HG03342 (cell line): Measurements from ENCODE around the gene HS6ST2.

ENCODE experiments used
- ATAC-seq: cut with Tn5 transposase; IDR thresholded peaks from one replicate; pipeline ENCODE4 v1.9.1; 2021; ENCODE audit warnings: mild to moderate bottlenecking, moderate library complexity; ENCODE audit not compliant: unreplicated experiment

Gene HS6ST2

DNA sequence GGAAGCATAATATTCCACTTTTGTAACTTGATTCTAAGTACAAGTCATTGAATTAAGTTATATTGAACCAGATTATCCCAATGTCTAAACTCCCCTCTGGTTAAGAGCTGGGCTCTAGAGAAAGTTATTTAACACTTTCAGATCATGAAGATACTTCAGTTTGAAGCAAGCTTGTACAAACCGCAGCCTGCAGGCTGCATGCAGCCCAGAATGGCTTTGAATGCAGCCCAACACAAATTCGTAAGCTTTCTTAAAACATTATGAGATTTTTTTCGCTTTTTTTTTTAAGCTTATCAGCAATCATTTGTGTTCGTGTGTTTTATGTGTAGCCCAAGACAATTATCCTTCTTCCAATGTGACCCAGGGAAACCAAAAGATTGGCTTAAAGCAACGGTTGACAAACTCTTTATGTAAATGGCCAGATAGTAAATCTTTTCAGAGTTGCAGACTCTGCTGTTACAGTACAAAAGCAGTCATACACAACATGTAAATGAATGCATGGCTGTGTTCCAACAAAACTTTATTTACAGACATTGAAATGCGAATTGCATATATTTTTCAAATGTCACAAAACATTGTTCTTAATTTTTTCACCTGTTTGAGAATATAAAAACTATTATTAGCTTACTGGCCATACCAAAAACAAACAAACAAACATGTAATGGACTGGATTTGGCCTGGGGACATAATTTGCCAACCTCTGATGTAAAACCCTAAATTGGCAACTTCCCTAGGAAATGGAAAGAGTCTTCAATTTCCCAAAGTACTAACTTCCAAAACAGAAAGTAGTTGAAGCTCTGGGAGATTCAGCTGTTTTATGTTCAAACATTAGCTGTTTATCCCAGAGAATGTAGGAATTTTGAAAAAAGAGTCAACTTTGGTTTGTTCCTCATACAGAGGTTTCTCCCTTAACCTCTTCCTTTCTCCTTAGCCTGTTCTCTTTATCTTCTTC, 268.5 kb downstream of the HS6ST2 start:
- ATAC-seq = no peak

DNA sequence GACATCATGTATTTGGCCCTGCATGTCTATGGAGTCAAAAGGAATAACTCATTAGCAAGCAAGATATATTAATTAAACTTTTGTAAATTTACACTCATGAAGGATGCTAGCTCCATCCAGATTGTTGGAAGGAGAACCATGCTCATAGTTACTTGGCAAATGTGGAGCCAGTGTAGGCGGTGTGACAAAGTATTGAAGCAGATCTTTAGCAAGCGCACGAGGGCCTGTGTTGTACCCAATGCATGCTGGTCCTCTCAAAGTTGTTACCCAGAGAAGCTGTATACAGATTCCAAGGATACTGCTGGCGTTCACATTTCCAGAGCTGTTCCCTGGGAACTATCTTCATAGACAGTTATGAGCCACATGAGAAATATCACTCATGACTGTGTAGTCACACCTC, 273.2 kb downstream of the HS6ST2 start:
- ATAC-seq = no peak

- ATAC-seq = no peak
These were observed 281.2 kb downstream of the HS6ST2 start for GRCh38 chrX:132677233-132677716.

DNA sequence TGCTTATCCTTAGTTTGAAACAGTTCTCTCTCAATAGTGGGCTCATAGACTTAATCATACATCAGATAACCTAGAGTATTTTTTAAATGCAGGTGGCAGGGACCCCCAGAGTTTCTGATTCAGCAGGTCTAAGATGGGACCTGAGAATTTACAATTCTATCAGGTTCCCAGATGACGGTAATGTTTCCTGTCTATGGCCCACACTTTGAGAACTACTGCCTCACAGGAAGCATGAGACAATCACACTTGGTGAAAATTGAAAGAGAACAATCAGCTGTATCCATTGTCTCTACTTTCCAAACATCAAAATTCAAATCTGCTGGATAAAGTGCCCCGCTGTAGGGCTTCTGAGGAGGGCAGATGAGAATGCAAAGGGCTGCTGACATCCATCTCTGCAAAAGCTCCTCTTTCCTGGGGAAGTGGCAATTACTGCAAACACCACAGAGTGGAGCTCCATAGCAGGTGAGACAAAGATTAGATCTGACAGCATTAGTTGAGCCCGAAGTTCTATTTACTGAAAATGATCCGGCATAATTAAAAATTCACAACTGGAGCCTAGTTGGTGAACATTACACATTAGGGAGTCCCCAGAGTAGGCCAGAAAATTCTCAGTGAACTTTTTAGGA, 281.8 kb downstream of the HS6ST2 start:
- ATAC-seq = no peak

- no peak for ATAC-seq
These were observed 282.3 kb downstream of the HS6ST2 start for GRCh38 chrX:132676102-132676501.

DNA sequence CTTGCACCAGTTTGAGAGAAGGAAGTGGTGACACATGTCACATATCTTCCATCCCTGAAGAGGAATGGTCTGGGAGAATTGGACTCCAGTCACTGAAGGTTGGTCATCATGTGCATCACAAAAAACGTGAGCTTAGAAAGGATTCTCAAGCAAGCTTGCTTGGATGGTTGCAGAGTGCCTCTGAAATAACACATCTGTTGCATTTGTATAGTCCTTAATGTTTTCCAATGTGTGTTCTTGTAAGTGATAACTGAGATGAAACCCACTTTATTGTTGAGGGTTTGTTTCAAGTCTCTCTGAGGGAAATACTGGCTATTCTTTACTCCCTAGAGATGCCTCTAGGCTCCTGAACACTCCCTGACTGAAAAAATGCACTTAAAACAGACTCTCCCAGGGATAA, 285.1 kb downstream of the HS6ST2 start:
- ATAC-seq = no peak

DNA sequence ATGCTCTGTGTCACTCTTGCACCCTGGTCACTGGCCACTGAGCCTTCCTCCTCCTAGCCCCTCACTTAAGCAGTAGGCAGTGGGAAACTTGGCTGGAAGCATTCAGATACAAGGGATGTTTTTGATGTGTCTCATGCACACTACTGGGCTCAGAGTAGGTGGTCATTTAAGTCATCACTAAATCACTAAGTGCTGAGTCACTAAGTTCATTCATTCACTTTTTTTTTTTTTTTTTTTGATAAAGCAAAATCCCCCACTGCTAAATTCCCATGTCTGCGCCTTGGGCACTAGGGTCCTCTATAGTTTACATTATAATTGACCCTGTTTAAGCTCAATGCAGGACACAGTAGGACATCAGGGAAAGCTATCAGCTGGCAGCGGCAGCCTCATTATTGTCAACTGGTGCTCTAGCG, 287.2 kb downstream of the HS6ST2 start:
- no peak for ATAC-seq

DNA sequence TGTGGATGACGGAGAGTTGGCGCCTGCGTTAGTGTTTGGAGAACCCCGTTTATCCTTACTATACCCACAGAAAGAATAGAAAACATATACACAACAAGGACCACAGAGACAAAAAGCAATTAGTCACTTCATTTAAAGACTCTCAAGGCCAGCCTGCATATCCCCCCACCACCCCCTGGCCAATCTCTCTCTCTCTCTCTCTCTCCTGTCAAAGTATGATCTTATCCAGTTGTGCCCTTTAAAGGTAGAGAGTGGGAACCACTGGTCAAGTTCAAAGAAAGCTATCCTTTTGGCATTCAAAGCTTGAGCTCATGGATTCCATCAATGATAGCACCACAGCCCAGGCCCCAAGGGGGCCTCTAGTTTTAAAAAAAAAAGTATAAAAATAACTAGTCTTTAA, 289.3 kb downstream of the HS6ST2 start:
- ATAC-seq = no peak

- ATAC-seq = no peak
These were observed 290.3 kb downstream of the HS6ST2 start for GRCh38 chrX:132668178-132668577.

GRCh38 chrX:132665676-132666075, 292.8 kb downstream of the HS6ST2 start:
- no peak for ATAC-seq

DNA sequence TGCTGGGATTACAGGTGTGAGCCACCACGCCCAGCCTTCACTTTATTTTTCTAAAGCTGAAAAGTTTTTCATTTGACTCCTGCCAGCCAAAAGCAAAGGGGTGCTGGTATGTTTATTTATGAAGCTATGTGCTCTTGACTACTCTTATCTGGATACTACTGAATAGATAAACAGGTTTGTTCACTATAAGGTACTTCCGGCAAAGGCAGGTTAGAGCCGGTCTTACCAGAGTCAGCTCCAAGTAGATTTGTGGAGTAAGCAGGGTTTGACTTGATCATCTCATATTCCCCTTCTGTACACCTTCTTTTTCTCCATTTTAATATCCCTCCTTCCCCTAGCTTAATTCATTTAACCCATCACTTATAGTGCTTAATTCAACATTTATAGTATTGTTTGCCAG, 294.2 kb downstream of the HS6ST2 start:
- no peak for ATAC-seq

GRCh38 chrX:132662844-132663243, 295.6 kb downstream of the HS6ST2 start:
- ATAC-seq = no peak

DNA sequence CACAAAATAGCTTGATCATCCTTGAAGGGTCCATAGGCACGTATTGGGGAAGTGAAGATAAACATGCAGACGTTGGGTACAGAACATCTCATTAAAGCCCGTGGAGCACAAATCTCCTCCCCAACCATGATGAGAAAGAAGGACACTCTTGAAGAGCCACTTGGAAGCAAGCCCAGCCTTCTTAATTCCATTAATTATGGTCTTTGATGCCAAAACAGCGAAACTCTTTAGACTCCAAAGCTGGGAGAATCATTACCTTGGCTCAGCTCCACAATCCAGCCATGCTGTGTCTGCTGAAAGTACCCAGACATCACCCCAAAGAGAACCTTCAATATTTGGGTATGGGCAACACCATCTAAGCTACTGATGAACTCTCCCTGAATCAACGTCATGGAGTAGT, 300.6 kb downstream of the HS6ST2 start:
- ATAC-seq = no peak

DNA sequence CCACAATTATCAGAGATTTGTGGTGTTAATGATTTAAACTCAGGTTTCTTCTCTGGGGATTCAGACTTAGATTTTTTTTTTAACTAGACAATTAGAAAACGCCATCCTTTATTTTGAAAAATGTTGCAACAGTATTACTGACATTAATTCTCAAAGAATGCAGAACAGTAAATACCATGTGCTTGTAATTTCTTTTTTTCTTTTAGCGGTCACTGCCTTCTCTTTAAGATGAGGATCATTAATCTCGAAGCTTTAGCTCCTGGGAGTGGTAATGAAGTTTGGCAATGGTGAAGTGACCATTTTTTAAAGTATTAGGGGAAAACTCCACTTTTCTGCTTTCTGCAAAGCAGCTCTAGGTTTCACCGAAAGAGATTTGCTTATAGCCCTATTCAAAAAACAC, 305.6 kb downstream of the HS6ST2 start:
- no peak for ATAC-seq

GRCh38 chrX:132651421-132652086, 306.9 kb downstream of the HS6ST2 start:
- no peak for ATAC-seq

- ATAC-seq = no peak
These were observed 309.5 kb downstream of the HS6ST2 start for GRCh38 chrX:132648895-132649294.

- ATAC-seq = no peak
These were observed 319.0 kb downstream of the HS6ST2 start for GRCh38 chrX:132639446-132639845.

DNA sequence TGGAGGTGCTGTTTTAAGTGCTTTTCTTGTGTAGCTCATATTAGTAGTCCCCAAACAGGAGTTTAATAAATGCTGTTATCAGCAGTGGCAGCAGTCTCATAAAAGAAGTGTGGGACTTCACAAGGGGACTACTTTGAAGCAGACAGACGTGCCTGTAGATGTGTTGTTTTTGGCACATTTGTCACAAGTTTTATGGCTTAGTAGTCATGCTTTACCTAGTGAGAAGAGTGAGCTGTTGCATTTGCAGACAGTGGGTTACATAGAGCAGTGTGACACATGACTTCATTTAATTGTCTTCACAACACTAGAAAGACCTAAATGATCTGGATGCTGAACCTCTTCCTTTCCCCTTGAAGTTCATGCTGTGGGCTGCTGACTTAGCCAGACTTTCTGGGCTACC, 320.1 kb downstream of the HS6ST2 start:
- ATAC-seq = no peak

DNA sequence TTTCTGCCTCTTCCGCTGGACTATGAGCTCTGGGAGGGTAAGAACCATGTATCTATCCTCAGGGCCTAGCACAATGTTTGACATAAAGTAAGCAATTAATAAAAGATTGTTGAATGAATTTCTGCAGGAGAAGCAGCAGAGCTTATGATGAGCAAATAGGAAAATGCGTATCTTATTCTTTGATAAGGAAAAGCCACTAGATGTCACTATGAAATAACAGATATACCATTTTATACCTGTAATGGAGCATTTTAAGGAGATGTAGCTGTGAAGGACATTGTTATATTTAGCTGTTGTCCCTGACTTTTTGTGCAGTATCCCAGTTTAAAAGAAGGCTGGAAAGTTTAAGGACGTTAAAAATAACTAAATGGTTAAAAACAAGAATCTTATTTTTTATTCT, 322.3 kb downstream of the HS6ST2 start:
- ATAC-seq = no peak

DNA sequence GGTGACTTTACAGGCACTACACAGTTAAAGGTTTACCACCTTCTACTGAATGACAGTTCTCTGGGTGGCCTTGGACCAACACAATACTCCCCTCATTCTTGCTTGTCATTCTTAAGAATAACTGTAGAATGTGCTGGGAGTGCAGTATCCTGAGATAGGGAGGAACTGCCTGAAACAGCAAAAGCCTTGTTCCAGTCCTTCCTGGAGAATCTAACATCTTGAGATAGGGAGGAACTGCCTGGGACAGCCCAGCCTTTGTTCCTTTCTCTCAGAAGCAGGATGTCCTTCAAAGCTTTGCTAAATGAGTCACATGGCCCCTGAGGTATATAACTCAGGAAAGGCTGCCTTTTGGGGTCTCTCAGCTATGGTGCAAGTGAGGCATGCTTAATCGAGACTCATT, 323.9 kb downstream of the HS6ST2 start:
- no peak for ATAC-seq

DNA sequence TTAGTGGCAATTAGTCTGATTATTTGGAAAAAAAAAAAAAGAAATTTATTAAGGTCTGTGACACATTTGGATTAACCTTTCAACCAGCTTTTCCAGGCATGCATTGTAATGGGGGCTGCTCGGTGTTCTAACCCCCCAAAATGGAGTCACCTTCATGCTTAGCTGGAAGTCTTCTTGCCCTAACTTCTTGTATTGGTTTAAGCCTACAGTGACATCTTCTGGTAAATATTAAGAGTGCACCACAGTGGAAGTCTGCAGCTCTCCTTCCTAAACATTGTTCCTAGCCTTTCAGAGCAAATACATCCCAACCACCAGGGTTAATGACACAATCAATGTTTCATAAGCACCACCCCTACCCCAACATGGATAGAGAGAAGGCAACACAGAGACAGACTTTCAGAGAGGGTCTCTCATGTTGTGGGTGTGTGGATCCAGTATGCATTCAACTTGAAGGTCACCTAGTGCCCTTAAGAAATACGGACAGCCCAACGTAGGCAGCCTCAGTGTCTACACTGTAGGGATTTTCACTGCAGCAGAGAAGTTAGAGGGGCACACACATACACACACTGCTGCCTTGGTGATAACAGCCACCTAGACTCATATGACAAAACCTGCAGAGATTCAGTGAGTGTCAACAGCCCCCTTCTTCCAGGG, 326.7 kb downstream of the HS6ST2 start:
- ATAC-seq = peak; percentile 82
